Mesenchymal stem cell (in vitro differentiated cells and primary cell): ENCODE results near the gene CCDC50.

ENCODE experiments used
- DNase-seq: peaks from one replicate; pipeline ENCODE4 v3.0.0-alpha.2; 2013
- H2AFZ ChIP-seq: one replicate; pipeline ENCODE4 v1.6.1; 2013; ENCODE audit warnings: low read depth, mild to moderate bottlenecking, control low read depth, inconsistent platforms, low read length, moderate library complexity
- H2AK5ac ChIP-seq: 2 replicates; pipeline ENCODE4 v1.6.1; 2013; ENCODE audit warnings: low read length, moderate library complexity, mild to moderate bottlenecking, inconsistent platforms; ENCODE audit not compliant: severe bottlenecking
- H2BK120ac ChIP-seq: one replicate; pipeline ENCODE4 v1.6.1; 2013; ENCODE audit warnings: low read depth, mild to moderate bottlenecking, inconsistent platforms, low read length, moderate library complexity
- H2BK12ac ChIP-seq, 2 experiments: one replicate each; pipeline ENCODE4 v1.6.1; 2013; ENCODE audit warnings: inconsistent platforms in 2 of 2, low read length in 2 of 2, mild to moderate bottlenecking in 2 of 2, moderate library complexity in 2 of 2, control low read depth in 1 of 2
- H2BK15ac ChIP-seq: one replicate; pipeline ENCODE4 v1.6.1; 2013; ENCODE audit warnings: mild to moderate bottlenecking, low read depth, inconsistent platforms; ENCODE audit not compliant: poor library complexity, severe bottlenecking
- H2BK5ac ChIP-seq: 2 replicates; pipeline ENCODE4 v1.6.1; 2013; ENCODE audit warnings: low read depth, mild to moderate bottlenecking, low read length, control low read depth, inconsistent platforms; ENCODE audit not compliant: poor library complexity, severe bottlenecking
- H3K14ac ChIP-seq, 2 experiments: one replicate each; pipeline ENCODE4 v1.6.1; 2013; ENCODE audit warnings: inconsistent platforms in 2 of 2, low read length in 2 of 2, control low read depth in 1 of 2, mild to moderate bottlenecking in 1 of 2, moderate library complexity in 1 of 2
- H3K18ac ChIP-seq, 2 experiments: one replicate each; pipeline ENCODE4 v1.6.1; 2013; ENCODE audit warnings: inconsistent platforms in 2 of 2, low read length in 2 of 2, control low read depth in 1 of 2, low read depth in 1 of 2, mild to moderate bottlenecking in 1 of 2
- H3K23ac ChIP-seq, 2 experiments: one replicate each; pipeline ENCODE4 v1.6.1; 2013; ENCODE audit warnings: inconsistent platforms in 2 of 2, low read length in 2 of 2, mild to moderate bottlenecking in 2 of 2, moderate library complexity in 2 of 2, control low read depth in 1 of 2
- H3K27ac ChIP-seq: 2 replicates; pipeline ENCODE4 v1.5.1; 2013; ENCODE audit warnings: mild to moderate bottlenecking, moderate library complexity, low read length, control low read depth, inconsistent platforms; ENCODE audit not compliant: poor library complexity, severe bottlenecking
- H3K27me3 ChIP-seq, 2 experiments: 2 replicates each; pipeline versions ENCODE4 v1.6.1 to v1.7.0; 2013; ENCODE audit warnings: low read length in 2 of 2, mild to moderate bottlenecking in 2 of 2, moderate library complexity in 2 of 2, control low read depth in 1 of 2, inconsistent platforms in 1 of 2; ENCODE audit not compliant: control insufficient read depth in 1 of 2, insufficient read depth in 1 of 2
- H3K36me3 ChIP-seq, 2 experiments: 2 replicates each; pipeline versions ENCODE4 v1.6.1 to v1.7.0; 2013; ENCODE audit warnings: low read length in 2 of 2, control low read depth in 1 of 2, inconsistent platforms in 1 of 2, low read depth in 1 of 2, mild to moderate bottlenecking in 1 of 2; ENCODE audit not compliant: insufficient read depth in 2 of 2, control insufficient read depth in 1 of 2
- H3K4ac ChIP-seq, 2 experiments: one replicate each; pipeline ENCODE4 v1.6.1; 2013; ENCODE audit warnings: inconsistent platforms in 2 of 2, low read length in 2 of 2, mild to moderate bottlenecking in 2 of 2, moderate library complexity in 2 of 2, control low read depth in 1 of 2, low read depth in 1 of 2
- H3K4me1 ChIP-seq: 2 replicates; pipeline ENCODE4 v1.6.1; 2013; ENCODE audit warnings: low read depth, low read length, control low read depth; ENCODE audit not compliant: control insufficient read depth, insufficient read depth
- H3K4me2 ChIP-seq: 2 replicates; pipeline ENCODE4 v1.6.1; 2013; ENCODE audit warnings: low read length, mild to moderate bottlenecking, inconsistent platforms; ENCODE audit not compliant: poor library complexity, severe bottlenecking
- H3K4me3 ChIP-seq, 2 experiments: 2 replicates each; pipeline versions ENCODE4 v1.5.1 to v1.7.0; 2013; ENCODE audit warnings: low read length in 2 of 2, mild to moderate bottlenecking in 2 of 2, control low read depth in 1 of 2, low read depth in 1 of 2; ENCODE audit not compliant: insufficient read depth in 1 of 2
- H3K79me1 ChIP-seq: replicated peaks from 2 replicates; pipeline ENCODE4 v1.6.1; 2013; ENCODE audit warnings: mild to moderate bottlenecking, control low read depth, low read length, inconsistent platforms; ENCODE audit not compliant: poor library complexity, severe bottlenecking
- H3K9ac ChIP-seq: 2 replicates; pipeline ENCODE4 v1.7.0; 2013; ENCODE audit warnings: mild to moderate bottlenecking, low read length, moderate library complexity
- H3K9me3 ChIP-seq: 2 replicates; pipeline ENCODE4 v1.7.0; 2013; ENCODE audit warnings: mild to moderate bottlenecking, low read length; ENCODE audit not compliant: control insufficient read depth
- H4K8ac ChIP-seq: one replicate; pipeline ENCODE4 v1.6.1; 2013; ENCODE audit warnings: inconsistent platforms, mild to moderate bottlenecking, low read length, moderate library complexity
- H4K91ac ChIP-seq: one replicate; pipeline ENCODE4 v1.6.1; 2013; ENCODE audit warnings: mild to moderate bottlenecking, low read length, inconsistent platforms
- WGBS: methylation state at CpG from one replicate; pipeline ENCODE4 v1.1.7; 2013; ENCODE audit warnings: mixed read lengths; 5-methylcytosine and 5-hydroxymethylcytosine counted together

CCDC50 gene

GRCh38 chr3:191391861-191392808, 62.9 kb downstream of the CCDC50 start:
- no peak overlapping the region for H3K14ac ChIP-seq
- no peak overlapping the region for H2BK12ac ChIP-seq
- H2BK120ac ChIP-seq: no peak overlapping the region
- H2BK15ac ChIP-seq: no peak overlapping the region
- H3K79me1 ChIP-seq: peaks cover 5% of the 10 kb centered on the region
- no peak overlapping the region for H3K27ac ChIP-seq
- no peak overlapping the region for H3K4me3 ChIP-seq
- no peak overlapping the region for H2AK5ac ChIP-seq
- no peak overlapping the region for H4K8ac ChIP-seq
- H3K27me3 ChIP-seq: no peaks in the 10 kb centered on the region
- H3K9me3 ChIP-seq: no peaks in the 10 kb centered on the region
- H3K4me2 ChIP-seq: no peak overlapping the region
- no peak overlapping the region for H2BK5ac ChIP-seq
- H4K91ac ChIP-seq: no peak overlapping the region
- H3K9ac ChIP-seq: no peak overlapping the region
- H2AFZ ChIP-seq: no peak overlapping the region
- H3K18ac ChIP-seq: peak overlapping the region in 1 of 2 experiments; percentile 3
- H3K4ac ChIP-seq: no peak overlapping the region
- H3K36me3 ChIP-seq: peaks cover 8 to 83% of the 10 kb centered on the region in 2 experiments
- DNase-seq: no peak
- no peaks in the 10 kb centered on the region for H3K4me1 ChIP-seq
- H3K23ac ChIP-seq: no peak overlapping the region
- WGBS: 100% methylated on average over 1 of the region's 2 CpGs

GRCh38 chr3:191393146-191393545, 64.0 kb downstream of the CCDC50 start:
- H3K9me3 ChIP-seq: no peaks in the 10 kb centered on the region
- H2BK15ac ChIP-seq: no peak overlapping the region
- no peak overlapping the region for H3K23ac ChIP-seq
- H4K8ac ChIP-seq: no peak overlapping the region
- H3K79me1 ChIP-seq: peaks cover 5% of the 10 kb centered on the region
- no peaks in the 10 kb centered on the region for H3K4me1 ChIP-seq
- no peak overlapping the region for H2AK5ac ChIP-seq
- no peak overlapping the region for H2BK120ac ChIP-seq
- no peaks in the 10 kb centered on the region for H3K27me3 ChIP-seq
- no peak overlapping the region for H3K4me3 ChIP-seq
- no peak overlapping the region for H3K4me2 ChIP-seq
- no peak overlapping the region for H2BK5ac ChIP-seq
- no peak overlapping the region for H3K14ac ChIP-seq
- H3K4ac ChIP-seq: no peak overlapping the region
- H2BK12ac ChIP-seq: no peak overlapping the region
- no peak overlapping the region for H4K91ac ChIP-seq
- DNase-seq: no peak
- H2AFZ ChIP-seq: no peak overlapping the region
- H3K18ac ChIP-seq: no peak overlapping the region
- no peak overlapping the region for H3K27ac ChIP-seq
- no peak overlapping the region for H3K9ac ChIP-seq
- H3K36me3 ChIP-seq: peaks cover 10 to 89% of the 10 kb centered on the region in 2 experiments

GRCh38 chr3:191397771-191398170, 68.6 kb downstream of the CCDC50 start:
- no peak overlapping the region for H2AK5ac ChIP-seq
- no peaks in the 10 kb centered on the region for H3K4me1 ChIP-seq
- H2BK12ac ChIP-seq: no peak overlapping the region
- H3K4me3 ChIP-seq: no peak overlapping the region
- DNase-seq: no peak
- no peak overlapping the region for H4K91ac ChIP-seq
- H3K4me2 ChIP-seq: no peak overlapping the region
- H3K23ac ChIP-seq: no peak overlapping the region
- H3K79me1 ChIP-seq: no peaks in the 10 kb centered on the region
- peaks cover 7 to 65% of the 10 kb centered on the region in 2 experiments for H3K36me3 ChIP-seq
- H2AFZ ChIP-seq: no peak overlapping the region
- no peaks in the 10 kb centered on the region for H3K9me3 ChIP-seq
- no peaks in the 10 kb centered on the region for H3K27me3 ChIP-seq
- no peak overlapping the region for H3K27ac ChIP-seq
- no peak overlapping the region for H2BK120ac ChIP-seq
- no peak overlapping the region for H4K8ac ChIP-seq
- H3K9ac ChIP-seq: no peak overlapping the region
- 96% methylated on average over 1 of the region's 3 CpGs for WGBS
- H3K14ac ChIP-seq: no peak overlapping the region
- H2BK15ac ChIP-seq: no peak overlapping the region
- H2BK5ac ChIP-seq: no peak overlapping the region
- no peak overlapping the region for H3K4ac ChIP-seq
- no peak overlapping the region for H3K18ac ChIP-seq

- H3K9ac ChIP-seq: no peak overlapping the region
- WGBS: 100% methylated on average over 1 of the region's 1 CpG
- no peak overlapping the region for H3K4me2 ChIP-seq
- no peaks in the 10 kb centered on the region for H3K4me1 ChIP-seq
- H3K14ac ChIP-seq: no peak overlapping the region
- H2AK5ac ChIP-seq: no peak overlapping the region
- H2AFZ ChIP-seq: no peak overlapping the region
- H3K9me3 ChIP-seq: no peaks in the 10 kb centered on the region
- peaks cover 6 to 57% of the 10 kb centered on the region in 2 experiments for H3K36me3 ChIP-seq
- no peak overlapping the region for H3K23ac ChIP-seq
- H3K4ac ChIP-seq: no peak overlapping the region
- H2BK12ac ChIP-seq: no peak overlapping the region
- H4K91ac ChIP-seq: no peak overlapping the region
- H3K18ac ChIP-seq: no peak overlapping the region
- H3K4me3 ChIP-seq: no peak overlapping the region
- H2BK5ac ChIP-seq: no peak overlapping the region
- H3K27me3 ChIP-seq: no peaks in the 10 kb centered on the region
- no peak overlapping the region for H2BK15ac ChIP-seq
- H3K79me1 ChIP-seq: no peaks in the 10 kb centered on the region
- no peak overlapping the region for H4K8ac ChIP-seq
- DNase-seq: no peak
- no peak overlapping the region for H2BK120ac ChIP-seq
- H3K27ac ChIP-seq: no peak overlapping the region
Measured at GRCh38 chr3:191398607-191399006, 69.4 kb downstream of the CCDC50 start.
